ENCODE results near the gene DCP1B.

DNA sequence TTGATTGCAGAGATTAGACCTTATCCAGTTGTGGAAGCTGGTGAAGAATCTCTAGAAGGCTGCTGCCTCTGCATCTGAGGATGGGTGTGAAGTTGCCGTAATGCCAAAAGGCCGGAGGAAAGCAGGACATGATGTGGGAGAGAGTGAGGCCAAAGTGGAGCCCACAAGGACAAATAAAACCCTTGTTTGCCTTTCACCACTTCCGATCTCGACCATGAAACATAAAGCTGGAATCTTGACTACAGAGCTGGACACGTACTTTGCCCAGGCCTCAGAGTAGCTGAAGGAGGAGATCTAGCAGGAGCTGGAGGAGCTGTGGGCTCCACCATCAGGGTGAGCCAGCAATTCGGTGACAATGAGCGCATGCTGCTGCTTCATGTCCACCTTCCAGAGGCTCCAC lies 43.5 kb upstream of the DCP1B start:
- TF ChIP-seq, protein P1, sequence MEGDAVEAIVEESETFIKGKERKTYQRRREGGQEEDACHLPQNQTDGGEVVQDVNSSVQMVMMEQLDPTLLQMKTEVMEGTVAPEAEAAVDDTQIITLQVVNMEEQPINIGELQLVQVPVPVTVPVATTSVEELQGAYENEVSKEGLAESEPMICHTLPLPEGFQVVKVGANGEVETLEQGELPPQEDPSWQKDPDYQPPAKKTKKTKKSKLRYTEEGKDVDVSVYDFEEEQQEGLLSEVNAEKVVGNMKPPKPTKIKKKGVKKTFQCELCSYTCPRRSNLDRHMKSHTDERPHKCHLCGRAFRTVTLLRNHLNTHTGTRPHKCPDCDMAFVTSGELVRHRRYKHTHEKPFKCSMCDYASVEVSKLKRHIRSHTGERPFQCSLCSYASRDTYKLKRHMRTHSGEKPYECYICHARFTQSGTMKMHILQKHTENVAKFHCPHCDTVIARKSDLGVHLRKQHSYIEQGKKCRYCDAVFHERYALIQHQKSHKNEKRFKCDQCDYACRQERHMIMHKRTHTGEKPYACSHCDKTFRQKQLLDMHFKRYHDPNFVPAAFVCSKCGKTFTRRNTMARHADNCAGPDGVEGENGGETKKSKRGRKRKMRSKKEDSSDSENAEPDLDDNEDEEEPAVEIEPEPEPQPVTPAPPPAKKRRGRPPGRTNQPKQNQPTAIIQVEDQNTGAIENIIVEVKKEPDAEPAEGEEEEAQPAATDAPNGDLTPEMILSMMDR (IDR thresholded peaks at IDR 0.05), result no peak
- TF ChIP-seq POLR2A (IDR thresholded peaks at IDR 0.05; ENCODE audit: low read length) (no peak), RAD21 (conservative IDR thresholded peaks at IDR 0.05 in 1 of 2, IDR thresholded peaks at IDR 0.05 in 1 of 2) (no peak), CEBPB (IDR thresholded peaks at IDR 0.05) (no peak), ZNF302 (CRISPR knock-in tag; IDR thresholded peaks at IDR 0.05) (no peak), BHLHE40 (IDR thresholded peaks at IDR 0.05; ENCODE audit: low read depth, low read length) (no peak), EP300 (IDR thresholded peaks at IDR 0.05) (no peak)
- TF ChIP-seq, protein P2, sequence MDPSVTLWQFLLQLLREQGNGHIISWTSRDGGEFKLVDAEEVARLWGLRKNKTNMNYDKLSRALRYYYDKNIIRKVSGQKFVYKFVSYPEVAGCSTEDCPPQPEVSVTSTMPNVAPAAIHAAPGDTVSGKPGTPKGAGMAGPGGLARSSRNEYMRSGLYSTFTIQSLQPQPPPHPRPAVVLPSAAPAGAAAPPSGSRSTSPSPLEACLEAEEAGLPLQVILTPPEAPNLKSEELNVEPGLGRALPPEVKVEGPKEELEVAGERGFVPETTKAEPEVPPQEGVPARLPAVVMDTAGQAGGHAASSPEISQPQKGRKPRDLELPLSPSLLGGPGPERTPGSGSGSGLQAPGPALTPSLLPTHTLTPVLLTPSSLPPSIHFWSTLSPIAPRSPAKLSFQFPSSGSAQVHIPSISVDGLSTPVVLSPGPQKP (IDR thresholded peaks at IDR 0.05; ENCODE audit: low read depth, low read length), result no peak
